Neural progenitor cell (in vitro differentiated cells): ENCODE measurements around the gene JAZF1.

ENCODE experiments used
- EZH2 ChIP-seq: fragments of 200-600 bp; sonication (generic); IDR thresholded peaks from 2 replicates; pipeline ENCODE4 v1.6.1; 2017; ENCODE audit warnings: antibody characterized with exemption, mild to moderate bottlenecking, moderate library complexity
- EZH2phosphoT487 ChIP-seq: fragments of 200-600 bp; sonication (generic); IDR thresholded peaks from 2 replicates; pipeline ENCODE4 v1.6.1; 2017; ENCODE audit warnings: antibody characterized with exemption
- TF ChIP-seq, protein P1 (sequence below): fragments of 200-600 bp; sonication (generic); IDR thresholded peaks from 2 replicates; pipeline ENCODE4 v1.5.1; 2017; ENCODE audit warnings: antibody characterized with exemption, mild to moderate bottlenecking

- TF ChIP-seq, protein P1, sequence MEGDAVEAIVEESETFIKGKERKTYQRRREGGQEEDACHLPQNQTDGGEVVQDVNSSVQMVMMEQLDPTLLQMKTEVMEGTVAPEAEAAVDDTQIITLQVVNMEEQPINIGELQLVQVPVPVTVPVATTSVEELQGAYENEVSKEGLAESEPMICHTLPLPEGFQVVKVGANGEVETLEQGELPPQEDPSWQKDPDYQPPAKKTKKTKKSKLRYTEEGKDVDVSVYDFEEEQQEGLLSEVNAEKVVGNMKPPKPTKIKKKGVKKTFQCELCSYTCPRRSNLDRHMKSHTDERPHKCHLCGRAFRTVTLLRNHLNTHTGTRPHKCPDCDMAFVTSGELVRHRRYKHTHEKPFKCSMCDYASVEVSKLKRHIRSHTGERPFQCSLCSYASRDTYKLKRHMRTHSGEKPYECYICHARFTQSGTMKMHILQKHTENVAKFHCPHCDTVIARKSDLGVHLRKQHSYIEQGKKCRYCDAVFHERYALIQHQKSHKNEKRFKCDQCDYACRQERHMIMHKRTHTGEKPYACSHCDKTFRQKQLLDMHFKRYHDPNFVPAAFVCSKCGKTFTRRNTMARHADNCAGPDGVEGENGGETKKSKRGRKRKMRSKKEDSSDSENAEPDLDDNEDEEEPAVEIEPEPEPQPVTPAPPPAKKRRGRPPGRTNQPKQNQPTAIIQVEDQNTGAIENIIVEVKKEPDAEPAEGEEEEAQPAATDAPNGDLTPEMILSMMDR = no peak
- TF ChIP-seq EZH2 (no peak), EZH2phosphoT487 (no peak)
Observed at GRCh38 chr7:28016297-28016696, 164.3 kb downstream of the JAZF1 start.
